Endothelial cell of umbilical vein (primary cell): Measurements from ENCODE around the gene SPZ1.

Experiments
- GATA2 ChIP-seq: IDR thresholded peaks from 2 replicates; pipeline ENCODE4 v1.7.0; 2011; ENCODE audit warnings: low read depth, mild to moderate bottlenecking, moderate library complexity, mixed read lengths, low read length; ENCODE audit not compliant: insufficient read length, insufficient read depth
- POLR2A ChIP-seq: IDR thresholded peaks from 2 replicates; pipeline ENCODE4 v1.6.1; 2012; ENCODE audit warnings: low read depth, mild to moderate bottlenecking, control low read depth, low read length
- TF ChIP-seq, protein P1 (sequence below), 2 donors: IDR thresholded peaks; 1 replicate in 1 of 2; 2 replicates in 1 of 2; pipeline ENCODE4 v1.5.1; 2011; ENCODE audit warnings: low read length in 2 of 2, mild to moderate bottlenecking in 2 of 2, moderate library complexity in 2 of 2, control low read depth in 1 of 2, inconsistent platforms in 1 of 2, low read depth in 1 of 2; ENCODE audit not compliant: insufficient read depth in 1 of 2; ENCODE audit errors: extremely low read depth in 1 of 2

DNA sequence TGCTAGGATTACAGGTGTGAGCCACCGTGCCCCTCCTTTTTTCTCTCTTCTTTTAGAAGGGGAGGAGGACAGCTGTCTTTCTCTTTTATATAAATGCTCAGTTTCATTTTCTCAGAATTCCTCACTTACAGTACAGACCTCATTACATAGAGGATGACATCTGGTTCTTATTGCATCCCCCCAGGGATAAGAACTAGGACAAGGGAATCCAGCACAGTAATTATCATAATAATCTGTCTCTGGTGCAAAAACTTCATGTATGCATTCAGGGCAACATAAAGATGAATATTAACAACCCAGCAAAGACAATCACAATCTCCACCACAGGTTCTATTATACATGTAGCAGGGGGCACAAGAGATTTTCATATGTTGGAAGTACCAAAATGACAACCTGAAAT, 5.1 kb downstream of the SPZ1 start:
- TF ChIP-seq, protein P1, sequence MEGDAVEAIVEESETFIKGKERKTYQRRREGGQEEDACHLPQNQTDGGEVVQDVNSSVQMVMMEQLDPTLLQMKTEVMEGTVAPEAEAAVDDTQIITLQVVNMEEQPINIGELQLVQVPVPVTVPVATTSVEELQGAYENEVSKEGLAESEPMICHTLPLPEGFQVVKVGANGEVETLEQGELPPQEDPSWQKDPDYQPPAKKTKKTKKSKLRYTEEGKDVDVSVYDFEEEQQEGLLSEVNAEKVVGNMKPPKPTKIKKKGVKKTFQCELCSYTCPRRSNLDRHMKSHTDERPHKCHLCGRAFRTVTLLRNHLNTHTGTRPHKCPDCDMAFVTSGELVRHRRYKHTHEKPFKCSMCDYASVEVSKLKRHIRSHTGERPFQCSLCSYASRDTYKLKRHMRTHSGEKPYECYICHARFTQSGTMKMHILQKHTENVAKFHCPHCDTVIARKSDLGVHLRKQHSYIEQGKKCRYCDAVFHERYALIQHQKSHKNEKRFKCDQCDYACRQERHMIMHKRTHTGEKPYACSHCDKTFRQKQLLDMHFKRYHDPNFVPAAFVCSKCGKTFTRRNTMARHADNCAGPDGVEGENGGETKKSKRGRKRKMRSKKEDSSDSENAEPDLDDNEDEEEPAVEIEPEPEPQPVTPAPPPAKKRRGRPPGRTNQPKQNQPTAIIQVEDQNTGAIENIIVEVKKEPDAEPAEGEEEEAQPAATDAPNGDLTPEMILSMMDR (IDR thresholded peaks at IDR 0.05; ENCODE audit: extremely low read depth in 1 of 2, insufficient read depth in 1 of 2, low read depth in 1 of 2, low read length in 2 of 2): no peak
- no peak for TF ChIP-seq GATA2
- no peak for TF ChIP-seq POLR2A
